Measurements from ENCODE around the gene DLGAP1. TPM values are rescaled to one million over a fixed set of nuclear protein-coding genes. Genes with fewer than 3 reads are reported as not detected.

DLGAP1 gene
- total and polyA plus RNA-seq, 5 donors from 2014 or later, result 0.11 to 5.4 (median 0.68) TPM

GRCh38 chr18:3906116-3906750 lies 548.9 kb downstream of the DLGAP1 start:
- H3K27me3 ChIP-seq (ENCODE audit: control insufficient read depth, insufficient read depth, low read length), result no peaks in the 10 kb centered on the region
- H3K4me3 ChIP-seq (ENCODE audit: low read depth, low read length), result no peak overlapping the region
- no peaks in the 10 kb centered on the region for H3K36me3 ChIP-seq (ENCODE audit: control insufficient read depth, insufficient read depth, low read length)
- Mint-ChIP-seq H3K27ac (no peak overlapping the region), H3K36me3 (no peaks in the 10 kb centered on the region), H3K9me3 (peaks cover 0 to 2% (median 0%) of the 10 kb centered on the region in 7 donors), H3K4me3 (no peak overlapping the region), H3K4me1 (no peaks in the 10 kb centered on the region), H3K27me3 (no peaks in the 10 kb centered on the region)
- no peaks in the 10 kb centered on the region for H3K4me1 ChIP-seq (ENCODE audit: control insufficient read depth, insufficient read depth, low read length, poor library complexity, severe bottlenecking)
- H3K27ac ChIP-seq (ENCODE audit: insufficient read depth, low read length, poor library complexity, severe bottlenecking), result no peak overlapping the region
- no peak for ATAC-seq (ENCODE audit: low read depth in 2 of 2)
- H3K9me3 ChIP-seq (ENCODE audit: control insufficient read depth in 2 of 2, low read length in 2 of 2), result no peaks in the 10 kb centered on the region
- no peak for DNase-seq

GRCh38 chr18:3903337-3903736 lies 551.8 kb downstream of the DLGAP1 start:
- DNase-seq, result no peak
- H3K27ac ChIP-seq (ENCODE audit: insufficient read depth, low read length, poor library complexity, severe bottlenecking), result no peak overlapping the region
- no peaks in the 10 kb centered on the region for H3K4me1 Mint-ChIP-seq
- ATAC-seq (ENCODE audit: low read depth in 2 of 2), result no peak
- H3K4me3 Mint-ChIP-seq, result no peak overlapping the region
- no peak overlapping the region for H3K27ac Mint-ChIP-seq
- H3K9me3 Mint-ChIP-seq, result peaks cover 0 to 2% (median 0%) of the 10 kb centered on the region in 7 donors
- H3K4me1 ChIP-seq (ENCODE audit: control insufficient read depth, insufficient read depth, low read length, poor library complexity, severe bottlenecking), result no peaks in the 10 kb centered on the region
- H3K27me3 ChIP-seq (ENCODE audit: control insufficient read depth, insufficient read depth, low read length), result no peaks in the 10 kb centered on the region
- no peaks in the 10 kb centered on the region for H3K9me3 ChIP-seq (ENCODE audit: control insufficient read depth in 2 of 2, low read length in 2 of 2)
- H3K36me3 ChIP-seq (ENCODE audit: control insufficient read depth, insufficient read depth, low read length), result no peaks in the 10 kb centered on the region
- no peak overlapping the region for H3K4me3 ChIP-seq (ENCODE audit: low read depth, low read length)
- H3K27me3 Mint-ChIP-seq, result no peaks in the 10 kb centered on the region
- no peaks in the 10 kb centered on the region for H3K36me3 Mint-ChIP-seq

DNA sequence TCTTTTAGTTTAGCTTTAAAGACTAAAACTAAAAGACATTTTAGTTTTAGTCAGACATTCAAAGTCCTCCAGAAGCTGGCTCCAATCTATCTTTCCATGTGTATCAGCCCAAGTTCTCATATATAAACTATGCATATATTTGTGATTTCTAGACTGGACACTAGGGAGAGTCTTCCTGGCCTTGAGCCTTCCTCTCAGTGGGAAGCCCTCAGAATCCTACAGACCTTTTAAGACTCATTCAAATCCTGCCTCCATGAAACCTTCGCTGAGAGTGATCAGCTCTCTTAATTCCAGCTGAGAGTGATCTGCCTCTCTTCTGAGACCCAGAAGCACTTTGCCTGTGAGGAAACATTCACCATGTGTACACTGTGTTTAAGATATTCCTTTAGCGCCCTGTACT lies 552.4 kb downstream of the DLGAP1 start:
- Mint-ChIP-seq H3K4me1 (no peaks in the 10 kb centered on the region), H3K4me3 (no peak overlapping the region), H3K9me3 (peaks cover 0 to 2% (median 0%) of the 10 kb centered on the region in 7 donors), H3K36me3 (no peaks in the 10 kb centered on the region), H3K27me3 (no peaks in the 10 kb centered on the region), H3K27ac (no peak overlapping the region)
- no peaks in the 10 kb centered on the region for H3K36me3 ChIP-seq (ENCODE audit: control insufficient read depth, insufficient read depth, low read length)
- no peak for ATAC-seq (ENCODE audit: low read depth in 2 of 2)
- no peak overlapping the region for H3K4me3 ChIP-seq (ENCODE audit: low read depth, low read length)
- no peaks in the 10 kb centered on the region for H3K9me3 ChIP-seq (ENCODE audit: control insufficient read depth in 2 of 2, low read length in 2 of 2)
- H3K27ac ChIP-seq (ENCODE audit: insufficient read depth, low read length, poor library complexity, severe bottlenecking), result no peak overlapping the region
- no peak for DNase-seq
- no peaks in the 10 kb centered on the region for H3K27me3 ChIP-seq (ENCODE audit: control insufficient read depth, insufficient read depth, low read length)
- H3K4me1 ChIP-seq (ENCODE audit: control insufficient read depth, insufficient read depth, low read length, poor library complexity, severe bottlenecking), result no peaks in the 10 kb centered on the region

DNA sequence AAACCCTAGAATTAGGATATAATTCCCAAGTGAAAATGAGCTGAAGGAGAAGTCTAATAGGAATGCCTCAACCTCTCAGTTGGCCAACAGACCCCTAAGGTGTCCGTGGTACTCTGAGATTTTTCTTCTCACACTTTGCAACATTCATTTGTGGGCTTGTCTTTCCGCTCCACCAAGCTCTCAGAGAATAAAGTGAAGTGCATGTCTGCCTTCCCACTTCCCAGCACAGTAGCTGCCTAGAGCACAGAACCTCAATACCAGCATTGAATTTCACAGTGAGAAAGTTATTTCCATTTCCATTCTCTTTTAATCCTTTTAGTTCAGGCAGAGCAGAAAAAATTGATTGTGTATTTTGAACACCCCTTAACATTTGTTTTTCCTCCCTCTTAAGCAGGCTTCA lies 553.3 kb downstream of the DLGAP1 start:
- H3K4me3 Mint-ChIP-seq, result no peak overlapping the region
- H3K9me3 ChIP-seq (ENCODE audit: control insufficient read depth in 2 of 2, low read length in 2 of 2), result no peaks in the 10 kb centered on the region

DNA sequence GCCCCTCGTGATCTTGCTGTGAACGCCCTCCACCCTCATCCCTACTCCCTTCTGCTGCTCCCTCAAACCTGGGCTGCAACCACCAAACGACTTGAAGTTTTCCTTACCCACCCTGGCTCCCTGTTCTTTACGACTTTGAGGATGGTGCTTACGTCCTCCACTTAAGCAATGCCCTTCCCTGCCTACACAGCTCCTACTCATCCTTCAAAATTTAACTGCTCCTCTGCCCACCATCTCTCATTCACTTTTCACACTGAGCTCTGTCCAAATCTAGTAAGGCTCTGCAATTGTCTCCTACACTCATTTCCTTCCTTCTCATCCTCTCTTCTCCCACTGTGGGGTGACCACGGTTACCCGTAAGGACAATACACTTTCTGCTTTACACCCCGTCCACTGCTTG lies 554.1 kb downstream of the DLGAP1 start:
- Histone ChIP-seq H3K27ac (ENCODE audit: insufficient read depth, low read length, poor library complexity, severe bottlenecking) (no peak overlapping the region), H3K36me3 (ENCODE audit: control insufficient read depth, insufficient read depth, low read length) (no peaks in the 10 kb centered on the region), H3K9me3 (ENCODE audit: control insufficient read depth in 2 of 2, low read length in 2 of 2) (no peaks in the 10 kb centered on the region), H3K27me3 (ENCODE audit: control insufficient read depth, insufficient read depth, low read length) (no peaks in the 10 kb centered on the region), H3K4me3 (ENCODE audit: low read depth, low read length) (no peak overlapping the region), H3K4me1 (ENCODE audit: control insufficient read depth, insufficient read depth, low read length, poor library complexity, severe bottlenecking) (no peaks in the 10 kb centered on the region)
- Mint-ChIP-seq H3K9me3 (peaks cover 0 to 4% (median 0%) of the 10 kb centered on the region in 7 donors), H3K27ac (no peak overlapping the region), H3K4me1 (no peaks in the 10 kb centered on the region), H3K36me3 (no peaks in the 10 kb centered on the region), H3K4me3 (no peak overlapping the region), H3K27me3 (no peaks in the 10 kb centered on the region)
- DNase-seq, result no peak
- no peak for ATAC-seq (ENCODE audit: low read depth in 2 of 2)

More for the DNA sequence above, 553.3 kb downstream of the DLGAP1 start:
- peaks cover 0 to 4% (median 0%) of the 10 kb centered on the region in 7 donors for H3K9me3 Mint-ChIP-seq
- Histone ChIP-seq H3K27me3 (ENCODE audit: control insufficient read depth, insufficient read depth, low read length) (no peaks in the 10 kb centered on the region), H3K4me3 (ENCODE audit: low read depth, low read length) (no peak overlapping the region), H3K4me1 (ENCODE audit: control insufficient read depth, insufficient read depth, low read length, poor library complexity, severe bottlenecking) (no peaks in the 10 kb centered on the region), H3K27ac (ENCODE audit: insufficient read depth, low read length, poor library complexity, severe bottlenecking) (no peak overlapping the region), H3K36me3 (ENCODE audit: control insufficient read depth, insufficient read depth, low read length) (no peaks in the 10 kb centered on the region)
- no peak overlapping the region for H3K27ac Mint-ChIP-seq
- no peaks in the 10 kb centered on the region for H3K4me1 Mint-ChIP-seq
- H3K27me3 Mint-ChIP-seq, result no peaks in the 10 kb centered on the region
- ATAC-seq (ENCODE audit: low read depth in 2 of 2), result no peak
- DNase-seq, result no peak
- no peaks in the 10 kb centered on the region for H3K36me3 Mint-ChIP-seq

DNA sequence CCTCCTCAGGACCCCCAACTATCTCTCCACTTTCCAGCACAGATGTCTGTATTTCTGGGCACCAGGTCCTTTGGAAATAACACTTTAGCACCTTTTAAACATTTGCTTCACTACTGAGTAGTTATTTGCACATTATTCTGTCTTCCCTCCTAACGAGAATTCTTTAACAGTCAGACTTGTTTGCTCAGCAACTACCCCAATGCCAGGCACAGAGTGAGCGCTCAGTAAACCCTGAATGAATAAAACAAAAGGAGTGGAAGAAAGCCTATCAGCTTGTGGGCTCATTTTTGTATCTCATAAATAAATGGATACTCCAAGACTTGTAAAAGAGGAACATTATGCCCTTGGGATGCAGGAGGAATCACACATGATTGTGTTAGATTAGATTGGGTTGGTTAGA lies 554.8 kb downstream of the DLGAP1 start:
- ATAC-seq (ENCODE audit: low read depth in 2 of 2), result no peak
- no peak overlapping the region for H3K27ac Mint-ChIP-seq
- Histone ChIP-seq H3K27ac (ENCODE audit: insufficient read depth, low read length, poor library complexity, severe bottlenecking) (no peak overlapping the region), H3K4me1 (ENCODE audit: control insufficient read depth, insufficient read depth, low read length, poor library complexity, severe bottlenecking) (no peaks in the 10 kb centered on the region), H3K9me3 (ENCODE audit: control insufficient read depth in 2 of 2, low read length in 2 of 2) (no peaks in the 10 kb centered on the region), H3K4me3 (ENCODE audit: low read depth, low read length) (no peak overlapping the region), H3K27me3 (ENCODE audit: control insufficient read depth, insufficient read depth, low read length) (no peaks in the 10 kb centered on the region), H3K36me3 (ENCODE audit: control insufficient read depth, insufficient read depth, low read length) (no peaks in the 10 kb centered on the region)
- no peaks in the 10 kb centered on the region for H3K27me3 Mint-ChIP-seq
- H3K9me3 Mint-ChIP-seq, result peaks cover 0 to 4% (median 0%) of the 10 kb centered on the region in 7 donors
- H3K4me1 Mint-ChIP-seq, result no peaks in the 10 kb centered on the region
- DNase-seq, result no peak
- no peaks in the 10 kb centered on the region for H3K36me3 Mint-ChIP-seq
- no peak overlapping the region for H3K4me3 Mint-ChIP-seq

DNA sequence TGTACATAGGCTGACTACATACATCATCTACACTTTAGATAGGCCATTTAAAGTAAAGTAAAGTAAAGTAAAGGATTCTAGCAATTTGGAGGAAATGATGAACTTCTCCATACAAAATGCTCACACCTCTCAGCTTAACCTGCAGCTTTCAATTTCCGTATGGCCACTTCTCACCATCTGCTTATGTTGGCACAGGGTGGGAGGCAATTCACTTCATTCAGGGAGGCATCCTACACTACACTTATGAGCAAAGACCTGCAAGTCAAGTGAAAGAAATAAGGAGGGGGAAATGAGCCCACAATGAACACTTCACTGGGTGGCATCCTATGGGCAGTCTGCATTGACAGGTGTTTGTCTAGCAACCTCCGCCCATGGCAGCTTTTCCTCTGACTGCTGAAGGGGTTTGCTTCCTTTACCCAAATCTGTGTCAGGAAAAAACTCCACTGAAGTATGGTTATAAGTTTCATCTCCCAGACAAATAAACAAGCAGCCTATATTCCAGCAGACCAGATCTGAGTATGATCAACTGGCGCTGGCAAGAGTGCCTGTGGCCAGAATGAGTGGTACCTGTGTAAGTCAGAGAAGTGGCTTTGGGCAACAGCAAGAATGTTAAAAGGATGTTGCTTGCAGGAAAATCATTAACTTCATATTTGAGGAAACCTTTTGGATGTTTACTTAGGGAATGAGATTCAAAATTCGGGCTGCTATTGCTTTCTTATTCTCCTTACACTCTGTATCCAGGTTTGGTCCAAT lies 556.1 kb downstream of the DLGAP1 start:
- H3K27ac ChIP-seq (ENCODE audit: insufficient read depth, low read length, poor library complexity, severe bottlenecking), result no peak overlapping the region
- DNase-seq (no peak), ATAC-seq (ENCODE audit: low read depth in 2 of 2) (no peak)
- Mint-ChIP-seq H3K4me1 (no peaks in the 10 kb centered on the region), H3K36me3 (no peaks in the 10 kb centered on the region), H3K4me3 (no peak overlapping the region), H3K9me3 (peaks cover 0 to 4% (median 0%) of the 10 kb centered on the region in 7 donors), H3K27me3 (no peaks in the 10 kb centered on the region), H3K27ac (no peak overlapping the region)
- H3K27me3 ChIP-seq (ENCODE audit: control insufficient read depth, insufficient read depth, low read length), result no peaks in the 10 kb centered on the region
- H3K9me3 ChIP-seq (ENCODE audit: control insufficient read depth in 2 of 2, low read length in 2 of 2), result no peaks in the 10 kb centered on the region
- no peak overlapping the region for H3K4me3 ChIP-seq (ENCODE audit: low read depth, low read length)
- H3K4me1 ChIP-seq (ENCODE audit: control insufficient read depth, insufficient read depth, low read length, poor library complexity, severe bottlenecking), result no peaks in the 10 kb centered on the region
- no peaks in the 10 kb centered on the region for H3K36me3 ChIP-seq (ENCODE audit: control insufficient read depth, insufficient read depth, low read length)

DNA sequence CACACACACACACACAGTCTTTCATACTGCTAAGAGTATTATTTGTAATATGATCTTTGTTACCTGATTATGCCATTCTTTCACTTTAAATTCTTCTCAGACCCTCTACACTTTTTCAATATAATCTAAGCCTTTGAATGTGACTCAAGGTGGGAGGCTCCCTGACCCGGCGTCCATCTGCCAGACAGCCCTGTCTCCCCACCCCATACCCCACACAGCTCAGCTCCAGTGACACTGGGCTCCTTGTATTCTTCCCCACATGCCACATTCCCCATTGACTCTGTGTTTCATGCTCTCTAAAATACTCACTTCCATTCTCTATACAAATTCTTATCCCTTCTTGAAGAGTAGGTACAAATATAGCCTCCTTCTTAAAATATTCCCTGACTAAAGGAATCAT lies 563.0 kb downstream of the DLGAP1 start:
- no peak overlapping the region for H3K4me3 Mint-ChIP-seq
- Histone ChIP-seq H3K9me3 (ENCODE audit: control insufficient read depth in 2 of 2, low read length in 2 of 2) (no peaks in the 10 kb centered on the region), H3K4me1 (ENCODE audit: control insufficient read depth, insufficient read depth, low read length, poor library complexity, severe bottlenecking) (no peaks in the 10 kb centered on the region), H3K27me3 (ENCODE audit: control insufficient read depth, insufficient read depth, low read length) (no peaks in the 10 kb centered on the region), H3K4me3 (ENCODE audit: low read depth, low read length) (no peak overlapping the region), H3K27ac (ENCODE audit: insufficient read depth, low read length, poor library complexity, severe bottlenecking) (no peak overlapping the region), H3K36me3 (ENCODE audit: control insufficient read depth, insufficient read depth, low read length) (no peaks in the 10 kb centered on the region)
- H3K4me1 Mint-ChIP-seq, result no peaks in the 10 kb centered on the region
- ATAC-seq (ENCODE audit: low read depth in 2 of 2) (no peak), DNase-seq (no peak)
- peaks cover 0 to 3% (median 0%) of the 10 kb centered on the region in 7 donors for H3K9me3 Mint-ChIP-seq
- no peaks in the 10 kb centered on the region for H3K36me3 Mint-ChIP-seq
- H3K27ac Mint-ChIP-seq, result no peak overlapping the region
- no peaks in the 10 kb centered on the region for H3K27me3 Mint-ChIP-seq

Data from CD4-positive, CD25-positive, alpha-beta regulatory T cell (primary cell).